ENCODE measurements around the gene ATP6V1C2.

The ATP6V1C2 gene

DNA sequence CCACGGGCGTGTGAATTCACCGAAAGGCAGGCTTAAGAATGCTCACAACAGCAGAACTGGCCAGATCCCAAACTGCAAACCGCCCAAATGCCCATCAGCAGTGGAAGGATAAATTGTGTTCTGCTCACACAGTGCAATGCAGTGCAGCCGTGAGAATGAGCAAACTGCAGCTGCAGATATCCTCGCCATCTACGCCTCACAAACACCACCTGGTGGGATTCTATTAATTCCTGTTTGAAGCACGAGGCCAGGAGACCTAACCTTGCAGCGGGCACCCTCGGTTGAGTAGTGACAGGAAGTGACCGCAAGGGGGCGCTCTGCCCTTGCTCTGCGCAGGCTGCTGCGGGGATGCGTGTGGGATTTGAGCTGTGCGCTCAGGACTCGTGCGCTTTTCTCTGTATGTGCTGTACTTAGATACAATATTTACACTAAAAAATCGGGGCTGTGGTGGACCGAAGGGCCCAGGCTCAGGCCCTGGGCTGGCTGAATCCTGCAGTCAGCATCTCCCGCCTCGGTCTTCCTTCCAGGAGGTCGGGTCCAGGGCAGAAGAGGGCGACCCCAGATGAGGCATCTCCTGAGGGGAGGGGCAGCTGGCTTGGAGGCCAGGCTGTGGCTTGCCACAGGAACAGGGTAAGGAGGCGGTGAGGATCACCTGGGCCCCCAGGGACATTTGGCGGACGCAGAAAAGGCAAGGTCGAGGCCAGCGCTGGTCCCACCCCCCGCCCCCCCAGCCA lies 110.9 kb downstream of the ATP6V1C2 start:
- H3K4me3 ChIP-seq (ENCODE audit: low read depth, low read length): peak overlapping the region; percentile 35
- DNase-seq: peak; percentile 87
- no peaks in the 10 kb centered on the region for H3K4me1 ChIP-seq
- no peaks in the 10 kb centered on the region for H3K36me3 ChIP-seq
- TF ChIP-seq, protein P1, sequence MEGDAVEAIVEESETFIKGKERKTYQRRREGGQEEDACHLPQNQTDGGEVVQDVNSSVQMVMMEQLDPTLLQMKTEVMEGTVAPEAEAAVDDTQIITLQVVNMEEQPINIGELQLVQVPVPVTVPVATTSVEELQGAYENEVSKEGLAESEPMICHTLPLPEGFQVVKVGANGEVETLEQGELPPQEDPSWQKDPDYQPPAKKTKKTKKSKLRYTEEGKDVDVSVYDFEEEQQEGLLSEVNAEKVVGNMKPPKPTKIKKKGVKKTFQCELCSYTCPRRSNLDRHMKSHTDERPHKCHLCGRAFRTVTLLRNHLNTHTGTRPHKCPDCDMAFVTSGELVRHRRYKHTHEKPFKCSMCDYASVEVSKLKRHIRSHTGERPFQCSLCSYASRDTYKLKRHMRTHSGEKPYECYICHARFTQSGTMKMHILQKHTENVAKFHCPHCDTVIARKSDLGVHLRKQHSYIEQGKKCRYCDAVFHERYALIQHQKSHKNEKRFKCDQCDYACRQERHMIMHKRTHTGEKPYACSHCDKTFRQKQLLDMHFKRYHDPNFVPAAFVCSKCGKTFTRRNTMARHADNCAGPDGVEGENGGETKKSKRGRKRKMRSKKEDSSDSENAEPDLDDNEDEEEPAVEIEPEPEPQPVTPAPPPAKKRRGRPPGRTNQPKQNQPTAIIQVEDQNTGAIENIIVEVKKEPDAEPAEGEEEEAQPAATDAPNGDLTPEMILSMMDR (IDR thresholded peaks at IDR 0.05; ENCODE audit: low read depth, low read length): peak; percentile 99
- no peaks in the 10 kb centered on the region for H3K9me3 ChIP-seq
- no peaks in the 10 kb centered on the region for H3K27me3 ChIP-seq

DNA sequence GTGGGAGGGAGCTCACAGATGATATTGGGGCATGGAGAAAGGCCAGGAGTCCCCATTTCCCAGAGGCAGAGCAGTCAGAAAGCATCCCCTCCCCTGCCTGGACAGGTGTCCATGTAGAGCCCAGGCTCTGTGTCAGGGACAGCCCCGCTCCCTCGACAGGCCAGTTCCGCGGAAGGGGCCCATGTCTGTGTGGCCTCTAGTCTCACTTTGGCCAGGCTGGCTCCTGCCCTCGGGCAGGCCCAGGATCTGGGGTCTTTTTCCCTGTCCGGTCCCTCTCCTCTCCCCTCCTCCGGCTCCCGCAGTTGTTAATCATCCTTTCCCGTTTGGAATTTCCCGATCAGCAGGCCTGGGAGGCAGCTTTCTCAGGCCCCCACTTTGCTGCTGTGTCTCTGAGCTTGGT lies 111.6 kb downstream of the ATP6V1C2 start:
- Histone ChIP-seq H3K9me3 (no peaks in the 10 kb centered on the region), H3K4me3 (ENCODE audit: low read depth, low read length) (no peak overlapping the region), H3K36me3 (no peaks in the 10 kb centered on the region), H3K27me3 (no peaks in the 10 kb centered on the region), H3K4me1 (no peaks in the 10 kb centered on the region)
- no peak for DNase-seq
- TF ChIP-seq, protein P1 (IDR thresholded peaks at IDR 0.05; ENCODE audit: low read depth, low read length): no peak

DNA sequence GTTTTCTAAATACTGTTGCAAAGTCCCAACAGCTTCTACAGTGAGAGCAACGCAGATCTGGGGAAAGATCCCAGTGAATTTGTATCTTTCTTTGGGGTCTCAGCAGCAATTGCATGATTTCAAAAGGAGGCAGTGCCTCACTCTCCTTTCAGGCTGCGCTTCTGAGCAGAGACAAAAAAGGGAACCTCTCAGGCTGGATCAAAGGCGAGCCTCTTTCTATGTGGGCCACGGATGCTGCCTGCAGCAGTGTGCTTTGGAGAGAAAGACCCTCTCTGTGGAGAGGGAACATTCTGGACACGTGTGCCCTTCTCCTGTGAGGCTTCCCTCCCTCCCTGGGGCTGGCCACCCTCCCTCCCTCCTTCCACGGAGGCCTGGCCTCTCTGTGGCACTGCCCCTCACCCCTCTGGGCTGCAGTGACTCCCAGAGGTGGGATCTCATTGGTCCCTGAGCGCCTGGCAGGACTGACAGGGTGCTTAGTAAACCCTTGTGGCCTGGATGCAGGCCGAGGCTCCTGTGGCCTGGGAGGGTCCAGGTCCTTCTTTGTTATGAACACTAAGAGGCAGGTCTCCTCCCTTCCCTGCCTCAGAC lies 112.7 kb downstream of the ATP6V1C2 start:
- Histone ChIP-seq H3K36me3 (no peaks in the 10 kb centered on the region), H3K4me3 (ENCODE audit: low read depth, low read length) (no peak overlapping the region), H3K4me1 (no peaks in the 10 kb centered on the region), H3K9me3 (no peaks in the 10 kb centered on the region), H3K27me3 (no peaks in the 10 kb centered on the region)
- TF ChIP-seq, protein P1 (IDR thresholded peaks at IDR 0.05; ENCODE audit: low read depth, low read length): no peak
- no peak for DNase-seq
